GM23338 (cell line): ENCODE results near the gene MINK1.

Source experiments
- EZH2 ChIP-seq: fragments of 200-600 bp; sonication (generic); IDR thresholded peaks from one replicate; pipeline ENCODE4 v1.8.0; 2017; ENCODE audit warnings: antibody characterized with exemption, mild to moderate bottlenecking, low read depth; ENCODE audit not compliant: unreplicated experiment
- EZH2phosphoT487 ChIP-seq: fragments of 200-600 bp; sonication (generic); IDR thresholded peaks from one replicate; pipeline ENCODE4 v1.8.1; 2018; ENCODE audit warnings: antibody characterized with exemption; ENCODE audit not compliant: unreplicated experiment
- JUNB ChIP-seq: IDR thresholded peaks from one replicate; pipeline ENCODE4 v1.6.1; 2016; ENCODE audit warnings: antibody characterized with exemption; ENCODE audit not compliant: unreplicated experiment
- POLR2AphosphoS5 ChIP-seq: IDR thresholded peaks from 2 replicates; pipeline ENCODE4 v1.6.1; 2016; ENCODE audit warnings: antibody characterized with exemption, low read depth
- STAT1 ChIP-seq: IDR thresholded peaks from one replicate; pipeline ENCODE4 v1.6.1; 2016; ENCODE audit warnings: antibody characterized with exemption; ENCODE audit not compliant: unreplicated experiment
- ZNF114 ChIP-seq: fragments of 250-450 bp; sonication (Bioruptor Pico); IDR thresholded peaks from 2 replicates; pipeline ENCODE4 v1.5.0; 2020; ENCODE audit warnings: mild to moderate bottlenecking, moderate library complexity
- TF ChIP-seq, protein P1 (sequence below): IDR thresholded peaks from one replicate; pipeline ENCODE4 v1.6.1; 2018; ENCODE audit warnings: antibody characterized with exemption; ENCODE audit not compliant: unreplicated experiment
- TF ChIP-seq, protein P2 (sequence below), 2 experiments: fragments of 200-600 bp in 1 of 2; sonication (generic) in 1 of 2; conservative IDR thresholded peaks; 2 replicates each; pipeline versions ENCODE4 v1.5.1 to v1.6.1; 2016 to 2017; ENCODE audit warnings: antibody characterized with exemption in 2 of 2, low read depth in 2 of 2, mild to moderate bottlenecking in 2 of 2, moderate library complexity in 1 of 2

DNA sequence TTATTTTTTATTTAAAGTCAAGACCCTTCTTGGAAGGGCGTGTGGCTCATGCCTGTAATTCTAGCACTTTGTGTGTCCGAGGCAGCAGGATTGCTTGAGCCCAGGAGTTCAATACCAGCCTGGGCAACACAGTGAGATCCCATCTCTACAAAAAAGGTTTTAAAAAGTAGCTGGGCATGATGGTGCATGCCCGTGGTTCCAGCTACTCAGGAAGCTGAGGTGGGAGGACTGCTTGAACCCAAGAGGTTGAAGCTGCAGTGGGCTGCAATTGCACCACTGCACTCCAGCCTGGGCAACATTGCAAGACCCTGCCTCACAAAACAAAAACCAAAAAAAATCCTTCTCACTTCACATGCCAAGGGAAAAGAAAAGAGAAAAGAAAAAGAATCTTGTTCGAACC is 29.6 kb downstream of the MINK1 start:
- TF ChIP-seq EZH2 (no peak), EZH2phosphoT487 (no peak), STAT1 (no peak), POLR2AphosphoS5 (no peak), ZNF114 (CRISPR knock-in tag) (no peak), JUNB (no peak)
- TF ChIP-seq, protein P1, sequence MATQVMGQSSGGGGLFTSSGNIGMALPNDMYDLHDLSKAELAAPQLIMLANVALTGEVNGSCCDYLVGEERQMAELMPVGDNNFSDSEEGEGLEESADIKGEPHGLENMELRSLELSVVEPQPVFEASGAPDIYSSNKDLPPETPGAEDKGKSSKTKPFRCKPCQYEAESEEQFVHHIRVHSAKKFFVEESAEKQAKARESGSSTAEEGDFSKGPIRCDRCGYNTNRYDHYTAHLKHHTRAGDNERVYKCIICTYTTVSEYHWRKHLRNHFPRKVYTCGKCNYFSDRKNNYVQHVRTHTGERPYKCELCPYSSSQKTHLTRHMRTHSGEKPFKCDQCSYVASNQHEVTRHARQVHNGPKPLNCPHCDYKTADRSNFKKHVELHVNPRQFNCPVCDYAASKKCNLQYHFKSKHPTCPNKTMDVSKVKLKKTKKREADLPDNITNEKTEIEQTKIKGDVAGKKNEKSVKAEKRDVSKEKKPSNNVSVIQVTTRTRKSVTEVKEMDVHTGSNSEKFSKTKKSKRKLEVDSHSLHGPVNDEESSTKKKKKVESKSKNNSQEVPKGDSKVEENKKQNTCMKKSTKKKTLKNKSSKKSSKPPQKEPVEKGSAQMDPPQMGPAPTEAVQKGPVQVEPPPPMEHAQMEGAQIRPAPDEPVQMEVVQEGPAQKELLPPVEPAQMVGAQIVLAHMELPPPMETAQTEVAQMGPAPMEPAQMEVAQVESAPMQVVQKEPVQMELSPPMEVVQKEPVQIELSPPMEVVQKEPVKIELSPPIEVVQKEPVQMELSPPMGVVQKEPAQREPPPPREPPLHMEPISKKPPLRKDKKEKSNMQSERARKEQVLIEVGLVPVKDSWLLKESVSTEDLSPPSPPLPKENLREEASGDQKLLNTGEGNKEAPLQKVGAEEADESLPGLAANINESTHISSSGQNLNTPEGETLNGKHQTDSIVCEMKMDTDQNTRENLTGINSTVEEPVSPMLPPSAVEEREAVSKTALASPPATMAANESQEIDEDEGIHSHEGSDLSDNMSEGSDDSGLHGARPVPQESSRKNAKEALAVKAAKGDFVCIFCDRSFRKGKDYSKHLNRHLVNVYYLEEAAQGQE: no peak
- TF ChIP-seq, protein P2, sequence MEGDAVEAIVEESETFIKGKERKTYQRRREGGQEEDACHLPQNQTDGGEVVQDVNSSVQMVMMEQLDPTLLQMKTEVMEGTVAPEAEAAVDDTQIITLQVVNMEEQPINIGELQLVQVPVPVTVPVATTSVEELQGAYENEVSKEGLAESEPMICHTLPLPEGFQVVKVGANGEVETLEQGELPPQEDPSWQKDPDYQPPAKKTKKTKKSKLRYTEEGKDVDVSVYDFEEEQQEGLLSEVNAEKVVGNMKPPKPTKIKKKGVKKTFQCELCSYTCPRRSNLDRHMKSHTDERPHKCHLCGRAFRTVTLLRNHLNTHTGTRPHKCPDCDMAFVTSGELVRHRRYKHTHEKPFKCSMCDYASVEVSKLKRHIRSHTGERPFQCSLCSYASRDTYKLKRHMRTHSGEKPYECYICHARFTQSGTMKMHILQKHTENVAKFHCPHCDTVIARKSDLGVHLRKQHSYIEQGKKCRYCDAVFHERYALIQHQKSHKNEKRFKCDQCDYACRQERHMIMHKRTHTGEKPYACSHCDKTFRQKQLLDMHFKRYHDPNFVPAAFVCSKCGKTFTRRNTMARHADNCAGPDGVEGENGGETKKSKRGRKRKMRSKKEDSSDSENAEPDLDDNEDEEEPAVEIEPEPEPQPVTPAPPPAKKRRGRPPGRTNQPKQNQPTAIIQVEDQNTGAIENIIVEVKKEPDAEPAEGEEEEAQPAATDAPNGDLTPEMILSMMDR (conservative IDR thresholded peaks at IDR 0.05; ENCODE audit: low read depth in 2 of 2): no peak
